ENCODE data around the gene FAM185A.
"Not testable (repeated sequence)": the region's sequence is repeated elsewhere in the genome, so short reads cannot be mapped to it uniquely, and the experiment has no call there.

DNA sequence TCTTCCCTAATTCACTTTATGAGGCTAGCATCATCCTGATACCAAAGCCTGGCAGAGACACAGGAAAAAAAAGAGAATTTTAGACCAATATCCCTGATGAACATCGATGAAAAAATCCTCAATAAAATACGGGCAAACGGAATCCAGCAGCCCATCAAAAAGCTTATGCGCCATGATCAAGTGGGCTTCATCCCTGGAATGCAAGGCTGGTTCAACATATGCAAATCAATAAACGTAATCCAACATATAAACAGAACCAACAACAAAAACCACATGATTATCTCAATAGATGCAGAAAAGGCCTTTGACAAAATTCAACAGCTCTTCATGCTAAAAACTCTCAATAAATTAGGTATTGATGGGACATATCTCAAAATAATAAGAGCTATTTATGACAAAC lies 22.6 kb upstream of the FAM185A start:
- TF ChIP-seq CTCF (IDR thresholded peaks at IDR 0.05); EZH2 (IDR thresholded peaks at IDR 0.05; ENCODE audit: borderline replicate concordance, insufficient read depth, low read depth, low read length, poor library complexity, severe bottlenecking): not testable (repeated sequence)
